ENCODE data around the gene NAMPT.

DNA sequence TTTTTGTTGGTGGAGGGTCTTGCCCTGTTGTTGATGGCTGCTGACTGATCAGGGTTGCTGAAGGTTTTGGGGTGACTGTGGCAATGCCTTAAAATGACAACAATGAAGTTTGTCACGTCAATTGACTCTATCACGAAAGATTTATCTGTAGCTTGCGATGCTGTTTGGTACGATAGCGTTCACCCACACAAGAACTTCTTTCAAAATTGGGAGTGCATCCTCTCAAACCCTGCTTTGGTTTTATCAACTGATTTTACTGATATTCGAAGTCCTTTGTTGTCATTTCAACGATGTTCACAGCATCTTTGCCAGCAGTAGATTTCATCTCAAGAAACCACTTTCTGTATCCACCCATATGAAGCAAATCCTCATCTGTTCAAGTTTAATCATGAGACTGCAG lies 26.0 kb downstream of the NAMPT start:
- no peak for TF ChIP-seq POLR2A (IDR thresholded peaks at IDR 0.05)
- TF ChIP-seq, protein P1, sequence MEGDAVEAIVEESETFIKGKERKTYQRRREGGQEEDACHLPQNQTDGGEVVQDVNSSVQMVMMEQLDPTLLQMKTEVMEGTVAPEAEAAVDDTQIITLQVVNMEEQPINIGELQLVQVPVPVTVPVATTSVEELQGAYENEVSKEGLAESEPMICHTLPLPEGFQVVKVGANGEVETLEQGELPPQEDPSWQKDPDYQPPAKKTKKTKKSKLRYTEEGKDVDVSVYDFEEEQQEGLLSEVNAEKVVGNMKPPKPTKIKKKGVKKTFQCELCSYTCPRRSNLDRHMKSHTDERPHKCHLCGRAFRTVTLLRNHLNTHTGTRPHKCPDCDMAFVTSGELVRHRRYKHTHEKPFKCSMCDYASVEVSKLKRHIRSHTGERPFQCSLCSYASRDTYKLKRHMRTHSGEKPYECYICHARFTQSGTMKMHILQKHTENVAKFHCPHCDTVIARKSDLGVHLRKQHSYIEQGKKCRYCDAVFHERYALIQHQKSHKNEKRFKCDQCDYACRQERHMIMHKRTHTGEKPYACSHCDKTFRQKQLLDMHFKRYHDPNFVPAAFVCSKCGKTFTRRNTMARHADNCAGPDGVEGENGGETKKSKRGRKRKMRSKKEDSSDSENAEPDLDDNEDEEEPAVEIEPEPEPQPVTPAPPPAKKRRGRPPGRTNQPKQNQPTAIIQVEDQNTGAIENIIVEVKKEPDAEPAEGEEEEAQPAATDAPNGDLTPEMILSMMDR (IDR thresholded peaks at IDR 0.05): no peak

All from heart left ventricle (tissue), 13 donors.